ENCODE results near the gene NEK11.

NEK11 gene

DNA sequence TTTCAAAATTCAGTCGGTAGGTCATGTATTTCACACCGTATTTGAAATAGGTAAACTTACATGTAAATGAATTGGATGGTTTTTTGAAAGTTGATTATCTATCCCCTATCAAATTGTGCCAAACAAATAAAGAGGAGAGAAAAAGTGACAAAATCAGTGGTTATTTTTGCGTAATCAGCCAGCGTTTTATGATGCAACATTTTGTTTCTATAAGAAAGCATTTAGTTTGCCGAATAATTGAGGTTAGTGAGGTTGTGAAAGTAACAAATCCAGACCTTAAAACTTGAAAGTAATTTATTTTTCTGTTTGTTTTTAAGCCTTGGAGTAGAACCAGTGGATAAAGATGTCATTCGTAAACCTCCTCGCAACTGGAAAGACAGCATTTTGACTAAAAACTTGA, 29.4 kb upstream of the NEK11 start:
- ChIA-PET CTCF (no interaction called here), POLR2A (ENCODE audit: low non-redundant PET) (no interaction called here)
- no peak for TF ChIP-seq CTCF (conservative IDR thresholded peaks at IDR 0.05; ENCODE audit: low read depth)
- no peak overlapping the region for H3K27ac ChIP-seq
- DNase-seq (ENCODE audit: low spot score): no peak

DNA sequence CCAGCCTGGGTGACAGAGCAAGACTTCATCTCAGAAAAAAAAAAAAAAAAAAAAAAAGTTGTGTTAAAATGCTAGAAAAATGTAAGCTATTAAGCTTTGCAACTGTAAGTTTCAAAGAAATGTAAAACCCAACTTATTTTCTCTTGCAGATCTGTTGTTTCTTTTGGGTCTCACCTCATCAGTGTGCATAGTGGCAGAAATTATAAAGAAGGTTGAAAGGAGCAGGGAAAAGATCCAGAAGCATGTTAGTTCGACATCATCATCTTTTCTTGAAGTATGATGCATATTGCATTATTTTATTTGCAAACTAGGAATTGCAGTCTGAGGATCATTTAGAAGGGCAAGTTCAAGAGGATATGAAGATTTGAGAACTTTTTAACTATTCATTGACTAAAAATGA, 25.6 kb upstream of the NEK11 start:
- ChIA-PET CTCF (interaction anchor here (0.6 to 0.7 kb wide), 2 partner anchors 16 to 288 kb away, joined by 3 read pairs; no protein-coding TSS in a partner anchor), POLR2A (ENCODE audit: low non-redundant PET) (no interaction called here)
- no peak for TF ChIP-seq CTCF (conservative IDR thresholded peaks at IDR 0.05; ENCODE audit: low read depth)
- DNase-seq (ENCODE audit: low spot score): no peak
- H3K27ac ChIP-seq: no peak overlapping the region

DNA sequence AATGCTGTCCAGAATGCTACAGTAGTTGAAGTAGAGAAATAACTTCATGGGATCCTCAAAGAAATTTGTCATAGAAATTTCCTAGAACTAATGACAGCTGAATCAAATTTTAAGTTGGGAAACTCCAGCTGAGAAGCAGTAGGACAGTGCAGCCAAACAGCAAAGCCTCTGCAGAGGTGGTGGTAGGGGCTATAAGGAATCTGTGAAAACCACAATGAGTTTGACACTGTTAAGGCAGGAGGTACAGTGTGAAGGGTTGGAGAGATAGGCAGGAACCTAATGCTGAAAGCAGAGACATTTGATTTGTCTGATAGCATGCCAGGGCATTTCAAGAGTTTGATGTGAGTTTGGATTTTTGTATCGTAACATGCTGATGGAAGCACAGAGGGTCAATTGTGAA, 22.1 kb upstream of the NEK11 start:
- ChIA-PET POLR2A (ENCODE audit: low non-redundant PET) (no interaction called here), CTCF (no interaction called here)
- no peak for DNase-seq (ENCODE audit: low spot score)
- H3K27ac ChIP-seq: no peak overlapping the region
- no peak for TF ChIP-seq CTCF (conservative IDR thresholded peaks at IDR 0.05; ENCODE audit: low read depth)

GRCh38 chr3:131007256-131007655, 19.4 kb upstream of the NEK11 start:
- H3K27ac ChIP-seq: no peak overlapping the region
- DNase-seq (ENCODE audit: low spot score): no peak
- POLR2A ChIA-PET (ENCODE audit: low non-redundant PET): no interaction called here
- TF ChIP-seq CTCF (conservative IDR thresholded peaks at IDR 0.05; ENCODE audit: low read depth): no peak
- CTCF ChIA-PET: interaction anchor here (0.6 kb wide), 2 partner anchors 19 to 103 kb away, joined by 3 read pairs; partner anchors contain the start of genes ASTE1 and NEK11

DNA sequence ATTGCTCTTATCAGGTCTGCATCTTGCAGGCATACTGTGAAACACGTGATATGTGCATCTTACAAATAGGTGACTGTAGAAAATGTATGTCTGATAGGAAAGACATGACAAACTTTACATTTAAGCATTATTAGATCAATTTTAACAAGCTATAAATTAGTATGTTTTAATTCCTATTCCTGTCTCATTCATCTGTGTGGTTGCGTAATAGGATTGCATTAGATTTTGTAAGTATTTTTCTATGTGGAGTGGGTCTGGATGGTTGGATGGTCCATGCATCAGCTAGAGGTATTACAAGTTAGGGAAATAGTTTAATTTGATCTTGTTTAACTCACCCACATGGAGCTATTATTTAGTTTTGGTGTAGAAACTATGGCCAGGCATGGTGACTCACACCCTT, 18.9 kb upstream of the NEK11 start:
- ChIA-PET POLR2A (ENCODE audit: low non-redundant PET) (no interaction called here), CTCF (interaction anchor here (0.6 to 0.7 kb wide), 2 partner anchors 103 to 288 kb away, joined by 3 read pairs; no protein-coding TSS in a partner anchor)
- no peak for DNase-seq (ENCODE audit: low spot score)
- no peak for TF ChIP-seq CTCF (conservative IDR thresholded peaks at IDR 0.05; ENCODE audit: low read depth)
- no peak overlapping the region for H3K27ac ChIP-seq

GRCh38 chr3:131008326-131008725, 18.4 kb upstream of the NEK11 start:
- no peak for DNase-seq (ENCODE audit: low spot score)
- no peak overlapping the region for H3K27ac ChIP-seq
- TF ChIP-seq CTCF (conservative IDR thresholded peaks at IDR 0.05; ENCODE audit: low read depth): no peak
- CTCF ChIA-PET: no interaction called here
- POLR2A ChIA-PET (ENCODE audit: low non-redundant PET): no interaction called here

- TF ChIP-seq CTCF (conservative IDR thresholded peaks at IDR 0.05; ENCODE audit: low read depth): no peak
- H3K27ac ChIP-seq: no peak overlapping the region
- DNase-seq (ENCODE audit: low spot score): no peak
- ChIA-PET CTCF (no interaction called here), POLR2A (ENCODE audit: low non-redundant PET) (no interaction called here)
Observed at GRCh38 chr3:131009698-131010097, 17.0 kb upstream of the NEK11 start.

Measured in RWPE1 (cell line).